ENCODE measurements around the gene PAWR. TPM values are rescaled to one million over a fixed set of nuclear protein-coding genes. Genes with fewer than 3 reads are reported as not detected.

The PAWR gene
- total RNA-seq, 4 donors from 2014 or later, result 45.1 to 92.1 (median 59.5) TPM

GRCh38 chr12:79706156-79706555 is 15.4 kb upstream of the PAWR start:
- Histone ChIP-seq H3K9me3 (no peaks in the 10 kb centered on the region), H3K27ac (no peak overlapping the region), H3K36me3 (no peaks in the 10 kb centered on the region), H3K27me3 (peaks cover 6% of the 10 kb centered on the region), H3K4me3 (no peak overlapping the region), H3K4me1 (no peaks in the 10 kb centered on the region)
- no peak for ATAC-seq
- TF ChIP-seq POLR2AphosphoS5 (IDR thresholded peaks at IDR 0.05), result no peak

- 92 to 96% methylated on average over 3 of the region's 3 CpGs for WGBS, 2 donors (ENCODE audit: low coverage in 1 of 2)
- H3K27me3 ChIP-seq, result no peaks in the 10 kb centered on the region
- H3K4me3 ChIP-seq, result no peak overlapping the region
- H3K9me3 ChIP-seq, result no peaks in the 10 kb centered on the region
- TF ChIP-seq CTCF (IDR thresholded peaks at IDR 0.05) (no peak), POLR2AphosphoS5 (IDR thresholded peaks at IDR 0.05) (no peak), EP300 (IDR thresholded peaks at IDR 0.05) (no peak), POLR2A (IDR thresholded peaks at IDR 0.05) (no peak)
- H3K36me3 ChIP-seq, result no peaks in the 10 kb centered on the region
- H3K27ac ChIP-seq, result no peak overlapping the region
- no peak for ATAC-seq
- no peaks in the 10 kb centered on the region for H3K4me1 ChIP-seq
Measured at GRCh38 chr12:79698966-79699365, 8.2 kb upstream of the PAWR start.

- no peaks in the 10 kb centered on the region for H3K9me3 ChIP-seq
- no peaks in the 10 kb centered on the region for H3K36me3 ChIP-seq
- H3K4me1 ChIP-seq, result peaks cover 0 to 16% (median 0%) of the 10 kb centered on the region in 3 donors
- H3K4me3 ChIP-seq, result no peak overlapping the region
- WGBS, 2 donors (ENCODE audit: low coverage in 1 of 2), result 75% methylated on average over 3 of the region's 3 CpGs; no CpG with 5 or more reads in 1 of the 2 donors
- no peak for ATAC-seq
- TF ChIP-seq EP300 (IDR thresholded peaks at IDR 0.05), result no peak
- TF ChIP-seq CTCF (IDR thresholded peaks at IDR 0.05), result no peak
- no peak for TF ChIP-seq POLR2AphosphoS5 (IDR thresholded peaks at IDR 0.05)
- TF ChIP-seq POLR2A (IDR thresholded peaks at IDR 0.05), result no peak
- H3K27ac ChIP-seq, result no peak overlapping the region
- no peaks in the 10 kb centered on the region for H3K27me3 ChIP-seq
Measured at GRCh38 chr12:79696416-79696815, 5.7 kb upstream of the PAWR start.

- no peak for ATAC-seq
- Histone ChIP-seq H3K4me3 (no peak overlapping the region), H3K36me3 (no peaks in the 10 kb centered on the region), H3K27me3 (no peaks in the 10 kb centered on the region), H3K9me3 (no peaks in the 10 kb centered on the region), H3K4me1 (peaks cover 0 to 28% (median 0%) of the 10 kb centered on the region in 3 donors), H3K27ac (peak overlapping the region in 2 of 4 donors; percentile 4 to 94)
- TF ChIP-seq EP300 (IDR thresholded peaks at IDR 0.05) (no peak), POLR2A (IDR thresholded peaks at IDR 0.05) (no peak), CTCF (IDR thresholded peaks at IDR 0.05) (no peak), POLR2AphosphoS5 (IDR thresholded peaks at IDR 0.05) (no peak)
- 49 to 71% methylated on average over 6 of the region's 6 CpGs for WGBS, 2 donors (ENCODE audit: low coverage in 1 of 2)
Measured at GRCh38 chr12:79692860-79693577, 2.3 kb upstream of the PAWR start.

GRCh38 chr12:79691511-79692248 is 916 bp upstream of the PAWR start:
- no peak for TF ChIP-seq CTCF (IDR thresholded peaks at IDR 0.05)
- no peak for TF ChIP-seq POLR2A (IDR thresholded peaks at IDR 0.05)
- TF ChIP-seq EP300 (IDR thresholded peaks at IDR 0.05), result no peak
- no peak for TF ChIP-seq POLR2AphosphoS5 (IDR thresholded peaks at IDR 0.05)
- Histone ChIP-seq H3K36me3 (no peaks in the 10 kb centered on the region), H3K4me3 (peak overlapping the region; percentile 61 to 98), H3K4me1 (peaks cover 0 to 40% (median 0%) of the 10 kb centered on the region in 3 donors), H3K27ac (peak overlapping the region; percentile 74 to 94 (median 94)), H3K9me3 (no peaks in the 10 kb centered on the region), H3K27me3 (no peaks in the 10 kb centered on the region)
- ATAC-seq, result peak; percentile 45
- WGBS, 2 donors (ENCODE audit: low coverage in 1 of 2), result 8 to 9% methylated on average over 6 to 11 of the region's 11 CpGs
